Activated CD4-positive, alpha-beta T cell treated with anti-CD3 and anti-CD28 coated beads for 1 hour (primary cell): ENCODE measurements around the gene ZCCHC9.
"Not testable (repeated sequence)": the region's sequence is repeated elsewhere in the genome, so short reads cannot be mapped to it uniquely, and the experiment has no call there.

ENCODE experiments used
- DNase-seq: peaks from one replicate; pipeline ENCODE4 v3.0.0-alpha.2; 2020

ZCCHC9 gene

DNA sequence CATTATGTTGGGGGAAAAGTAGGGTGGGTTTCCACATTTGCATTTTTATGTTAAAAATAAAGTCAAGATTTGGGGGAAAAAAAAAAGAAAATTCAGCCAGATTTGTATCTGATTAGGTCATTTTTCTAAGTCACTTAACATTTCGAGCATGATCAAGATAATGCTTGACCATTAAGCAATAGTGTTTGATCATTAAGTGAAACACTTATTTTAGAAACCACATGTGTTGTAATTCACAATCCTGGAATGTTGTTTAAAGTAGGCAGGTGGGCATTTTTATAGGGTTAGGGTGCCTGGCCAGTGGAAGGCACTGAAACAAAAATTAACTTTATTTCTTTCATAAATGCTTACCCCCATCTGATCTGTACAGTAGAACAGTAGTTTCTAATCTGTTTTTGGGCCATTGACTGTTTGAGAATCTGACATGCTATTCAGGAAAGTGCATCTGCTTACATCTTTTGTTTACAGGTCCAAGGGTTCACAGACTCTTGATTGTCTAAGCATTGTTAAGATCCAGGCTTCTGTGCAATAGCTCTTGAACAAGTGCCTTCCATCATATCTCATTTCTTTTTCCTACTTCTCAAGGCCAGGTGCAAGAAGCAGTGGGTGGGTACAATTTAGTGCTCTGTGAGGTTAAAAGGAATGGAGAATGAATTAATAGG, 9.1 kb downstream of the ZCCHC9 start:
- DNase-seq, result no peak

DNA sequence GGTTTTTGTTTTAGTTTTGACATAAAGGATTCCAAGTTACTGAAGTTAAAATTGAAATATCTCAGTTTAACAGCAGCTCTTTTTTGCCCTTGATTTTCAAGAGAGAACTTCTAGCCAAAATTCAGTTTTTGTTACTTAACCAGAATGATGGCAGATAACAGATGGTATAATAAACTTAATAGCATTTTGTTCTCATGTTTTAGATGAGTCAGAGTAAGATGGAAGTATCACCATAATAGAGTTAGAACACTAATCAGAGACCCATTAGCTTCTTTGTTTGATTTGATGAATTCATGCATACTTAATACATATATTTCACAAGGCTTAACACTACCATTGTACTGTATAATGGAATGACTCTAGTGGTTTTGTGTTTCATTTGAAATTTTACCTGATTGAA, 11.9 kb downstream of the ZCCHC9 start:
- no peak for DNase-seq

DNA sequence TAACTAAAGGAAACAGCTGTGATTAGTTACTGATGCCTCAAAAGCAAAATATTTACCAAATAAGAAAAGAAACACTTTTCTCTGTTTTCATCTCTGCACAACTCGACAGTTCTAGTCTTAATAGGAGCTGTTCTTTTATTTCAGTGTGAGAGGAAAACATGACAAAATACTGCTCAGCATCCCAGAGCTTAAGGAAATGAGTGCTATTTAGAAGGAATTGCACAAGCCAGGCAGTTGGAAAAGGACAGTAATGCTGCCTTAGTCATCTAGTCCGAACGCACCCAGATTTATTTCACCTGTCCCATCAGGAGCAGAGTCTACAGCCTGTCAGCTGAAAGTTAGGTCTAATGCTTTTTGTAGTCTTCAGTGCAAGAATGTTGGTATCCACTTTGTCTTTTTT, 12.3 kb downstream of the ZCCHC9 start:
- no peak for DNase-seq

DNA sequence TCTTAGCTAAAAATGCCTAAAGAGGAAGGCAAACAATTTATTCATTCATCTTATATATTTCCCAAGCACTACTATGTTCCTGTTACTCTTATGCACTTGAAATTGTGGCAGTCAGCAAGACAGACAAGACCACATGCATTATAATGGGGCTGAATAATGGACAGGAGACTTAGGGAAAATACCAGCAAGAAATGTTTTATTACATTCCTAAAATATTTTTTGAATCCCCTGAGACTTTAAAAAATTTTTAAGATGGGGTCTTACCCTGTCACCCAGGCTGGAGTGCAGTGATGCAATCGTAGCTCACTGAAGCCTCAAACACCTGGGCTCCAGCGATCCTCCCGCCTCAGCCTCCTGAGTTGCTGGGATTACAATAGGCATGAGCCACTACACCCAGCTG, 13.2 kb downstream of the ZCCHC9 start:
- no peak for DNase-seq

DNA sequence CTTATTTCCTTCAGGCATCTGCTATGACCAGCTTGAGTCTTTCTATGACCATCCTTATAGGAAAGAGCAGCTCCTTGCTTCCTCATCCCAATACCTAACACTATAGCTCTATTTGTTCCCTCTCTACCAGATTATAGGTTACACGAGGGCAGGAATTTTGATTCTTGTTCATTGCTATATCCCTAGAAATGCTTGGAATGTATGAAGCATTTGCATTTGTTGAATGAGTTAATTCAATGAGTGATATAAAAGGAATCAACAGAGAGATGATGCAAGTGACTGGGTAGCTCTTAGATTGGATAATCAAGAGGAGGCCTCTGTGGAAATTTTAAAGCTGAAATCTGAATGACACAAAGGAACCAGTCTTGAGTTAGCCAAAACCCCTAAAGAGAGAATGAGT, 13.9 kb downstream of the ZCCHC9 start:
- DNase-seq, result no peak

DNA sequence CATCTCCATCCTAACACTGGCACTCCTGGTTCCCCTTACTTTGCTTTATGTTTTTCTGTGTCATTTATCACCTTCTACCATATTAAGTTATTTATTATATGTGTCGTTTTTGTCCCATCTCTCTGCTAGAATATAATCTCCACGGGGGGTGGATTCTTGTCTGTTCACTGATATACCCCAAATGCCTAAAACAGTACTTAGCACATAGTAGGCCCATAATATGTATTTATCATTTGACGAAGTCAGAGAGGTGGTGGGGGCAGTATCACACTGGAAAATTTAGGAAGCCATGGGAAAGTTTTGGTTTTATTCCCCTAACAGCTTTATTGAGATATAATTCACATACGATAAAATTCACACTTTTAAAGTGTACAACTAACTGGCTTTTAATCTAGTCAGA, 14.4 kb downstream of the ZCCHC9 start:
- no peak for DNase-seq

DNA sequence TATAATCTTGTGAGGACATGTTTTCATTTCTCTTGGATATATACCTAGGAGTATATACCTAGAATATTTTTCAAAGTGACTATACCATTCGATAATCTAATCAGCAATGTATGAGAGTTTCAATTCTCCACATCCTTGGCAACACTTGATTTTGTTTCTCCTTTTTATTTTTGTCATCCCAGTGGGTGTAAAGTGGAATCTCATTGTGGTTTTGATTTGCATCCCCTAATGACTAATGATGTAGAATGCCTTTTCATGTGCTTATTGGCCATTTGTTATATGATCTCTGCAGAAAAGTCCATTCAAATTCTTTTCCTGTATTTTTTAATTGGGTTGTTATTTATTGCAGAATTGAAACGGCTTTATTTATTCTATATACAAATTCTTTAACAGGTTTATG, 15.2 kb downstream of the ZCCHC9 start:
- DNase-seq, result no peak

DNA sequence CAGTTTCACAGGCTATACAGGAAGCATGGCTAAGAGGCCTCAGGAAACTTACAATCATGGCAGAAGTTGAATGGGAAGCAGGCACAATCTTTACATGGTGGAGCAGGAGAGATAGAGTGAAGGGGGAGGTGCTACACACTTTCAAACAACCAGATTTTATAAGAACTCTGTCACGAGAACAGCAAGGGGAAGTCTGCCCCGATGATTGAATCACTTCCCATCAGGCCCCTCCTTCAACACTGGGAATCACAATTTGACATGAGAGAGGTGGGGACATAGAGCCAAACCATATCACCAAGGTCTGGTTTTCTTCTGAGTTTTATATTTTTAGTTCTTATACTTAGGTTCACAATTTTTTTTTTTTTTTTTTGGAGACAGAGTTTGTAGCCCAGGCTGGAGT, 16.1 kb downstream of the ZCCHC9 start:
- no peak for DNase-seq

DNA sequence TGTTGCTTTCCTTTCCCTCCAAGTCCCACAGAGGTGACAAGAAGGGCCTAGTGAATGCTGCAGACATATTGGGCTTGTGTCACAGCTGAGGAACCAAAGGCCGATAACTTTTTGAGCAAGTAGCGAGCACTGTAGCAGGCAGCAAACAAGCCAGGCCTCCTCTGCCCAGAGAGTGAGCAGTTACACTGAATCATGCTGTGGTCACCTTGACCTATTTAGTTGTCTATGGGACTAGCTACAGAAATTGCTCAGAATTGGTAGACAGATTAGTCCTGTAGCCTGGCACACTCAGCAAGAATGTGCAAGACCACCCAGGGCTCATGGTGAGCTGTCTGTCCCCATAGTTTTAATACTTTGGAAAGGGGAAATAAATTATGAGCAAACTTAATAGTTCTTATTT, 25.2 kb downstream of the ZCCHC9 start:
- no peak for DNase-seq

DNA sequence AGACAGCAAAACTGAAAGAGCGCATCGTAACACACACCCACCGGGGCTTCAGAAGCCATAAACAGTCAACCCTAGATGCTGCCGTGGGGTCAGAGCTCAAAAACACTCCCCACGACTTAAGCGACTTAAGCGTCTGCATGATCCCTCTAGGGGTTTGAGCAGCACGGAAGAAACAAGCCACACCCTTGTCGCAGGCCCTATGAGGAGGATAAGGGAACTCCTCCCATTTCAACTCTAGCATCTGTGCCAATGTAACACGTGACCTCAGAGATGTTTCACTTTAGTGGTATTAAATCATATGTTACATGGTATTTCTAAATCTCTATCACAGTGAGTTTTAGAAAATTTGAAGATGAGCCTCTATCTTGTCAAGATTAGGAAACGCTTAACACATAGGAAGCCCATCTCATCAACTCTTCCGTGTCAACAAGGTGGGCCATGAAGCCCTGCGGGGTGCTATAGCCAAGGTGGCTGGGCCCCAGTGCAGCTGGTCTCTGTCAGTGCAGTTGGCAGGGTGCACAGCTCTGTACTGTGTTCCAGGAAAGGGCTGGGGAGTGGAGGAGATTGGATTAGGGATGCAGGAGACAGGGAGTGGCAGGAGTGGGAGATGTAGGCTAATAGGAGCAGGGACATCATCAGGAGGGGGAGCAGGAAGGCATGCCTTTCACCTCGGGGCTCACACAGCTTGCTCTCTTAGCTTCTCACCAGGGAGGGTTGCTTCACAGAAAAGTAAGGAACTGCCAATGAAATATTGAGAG, 33.1 kb downstream of the ZCCHC9 start:
- no peak for DNase-seq

DNA sequence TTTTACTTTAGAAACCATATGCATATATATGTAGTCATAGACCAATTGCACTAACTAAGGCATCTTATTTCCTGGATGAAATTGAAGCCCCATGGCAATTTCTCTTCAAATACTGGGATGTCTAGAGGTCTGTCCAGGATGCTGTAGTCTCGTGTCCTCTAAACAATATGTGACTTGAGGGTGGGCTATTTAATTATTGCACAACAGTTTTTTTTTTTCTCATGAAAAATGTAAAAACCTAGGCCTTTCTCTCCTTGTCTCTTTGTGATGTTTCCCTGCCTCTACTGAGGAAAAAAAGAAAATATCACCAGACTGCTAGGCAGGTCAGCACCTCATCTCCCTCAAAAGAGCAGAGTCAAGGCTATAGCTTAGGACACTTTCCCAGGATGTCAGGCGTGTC, 34.6 kb downstream of the ZCCHC9 start:
- DNase-seq, result no peak

DNA sequence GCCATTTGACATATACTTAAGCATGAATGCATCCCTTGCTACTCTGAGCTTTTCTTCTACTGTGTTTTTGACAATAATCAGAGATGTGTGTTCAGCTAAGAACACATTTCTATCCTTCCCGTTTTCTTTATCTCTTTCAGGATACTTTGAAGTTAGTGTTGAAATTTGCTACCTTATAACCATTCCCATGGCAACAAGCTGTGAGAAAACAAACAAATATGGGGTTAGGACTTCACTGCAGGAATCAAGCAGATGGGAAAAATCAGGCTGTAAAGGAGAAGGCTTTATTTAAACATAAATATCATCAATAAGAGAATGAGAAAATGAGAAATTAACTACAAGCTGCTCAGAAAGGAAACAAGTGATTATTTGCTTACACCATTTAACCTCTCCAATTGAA, 35.2 kb downstream of the ZCCHC9 start:
- no peak for DNase-seq

DNA sequence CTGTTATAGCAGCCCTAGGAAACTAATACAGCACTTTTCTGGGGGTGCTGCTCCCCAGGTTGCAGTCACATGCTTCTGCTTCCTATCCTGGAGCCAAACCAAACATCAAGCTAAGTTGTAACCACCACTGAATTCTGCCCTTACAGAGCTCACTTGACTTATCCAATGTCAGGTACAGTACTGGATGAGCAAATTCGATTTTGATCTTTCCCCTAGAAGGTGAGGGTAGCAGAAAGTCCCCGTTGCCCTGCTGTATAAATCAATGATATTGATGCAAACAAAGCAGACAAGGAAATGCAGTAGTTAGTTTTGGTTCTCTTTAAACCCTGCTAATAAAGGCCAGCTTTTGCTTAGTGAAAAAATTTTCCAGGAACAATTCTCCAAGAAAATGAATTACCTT, 36.4 kb downstream of the ZCCHC9 start:
- DNase-seq, result no peak

DNA sequence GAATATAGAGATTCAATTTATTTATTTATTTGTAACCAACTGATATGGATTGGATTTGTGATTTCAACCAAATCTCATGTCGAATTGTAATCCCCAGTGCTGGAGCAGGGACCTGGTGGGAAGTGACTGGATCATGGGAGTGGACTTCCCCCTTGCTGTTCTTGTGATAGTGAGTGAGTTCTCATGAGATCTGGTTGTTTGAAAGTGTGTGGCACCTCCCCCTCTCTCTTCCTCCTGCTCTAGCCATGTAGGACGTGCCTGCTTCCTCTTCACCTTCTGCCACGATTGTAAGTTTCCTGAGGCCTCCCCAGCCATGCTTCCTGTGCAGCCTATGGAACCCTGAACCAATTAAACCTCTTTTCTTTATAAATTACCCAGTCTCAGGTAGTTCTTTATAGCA, 36.8 kb downstream of the ZCCHC9 start:
- DNase-seq, result not testable (repeated sequence)

DNA sequence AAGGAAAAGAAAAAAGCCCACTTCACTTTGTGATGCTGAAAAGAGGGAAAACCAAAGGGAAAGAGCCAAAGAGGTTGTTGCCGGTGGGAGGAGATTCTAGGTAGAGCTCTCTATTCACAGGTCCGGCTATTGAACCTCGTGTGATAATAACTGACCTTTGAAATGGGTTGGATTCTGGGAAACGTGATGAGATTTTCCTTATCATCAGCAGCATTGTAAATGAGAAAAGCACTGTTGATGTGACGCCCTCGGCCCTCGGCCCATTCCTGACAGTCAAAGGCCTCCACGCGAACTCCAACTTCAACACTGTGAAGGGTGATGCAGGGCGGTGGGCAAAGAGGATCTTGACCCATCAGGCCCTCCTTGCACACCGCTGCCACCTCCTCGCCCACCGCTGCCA, 43.3 kb downstream of the ZCCHC9 start:
- DNase-seq, result no peak

DNA sequence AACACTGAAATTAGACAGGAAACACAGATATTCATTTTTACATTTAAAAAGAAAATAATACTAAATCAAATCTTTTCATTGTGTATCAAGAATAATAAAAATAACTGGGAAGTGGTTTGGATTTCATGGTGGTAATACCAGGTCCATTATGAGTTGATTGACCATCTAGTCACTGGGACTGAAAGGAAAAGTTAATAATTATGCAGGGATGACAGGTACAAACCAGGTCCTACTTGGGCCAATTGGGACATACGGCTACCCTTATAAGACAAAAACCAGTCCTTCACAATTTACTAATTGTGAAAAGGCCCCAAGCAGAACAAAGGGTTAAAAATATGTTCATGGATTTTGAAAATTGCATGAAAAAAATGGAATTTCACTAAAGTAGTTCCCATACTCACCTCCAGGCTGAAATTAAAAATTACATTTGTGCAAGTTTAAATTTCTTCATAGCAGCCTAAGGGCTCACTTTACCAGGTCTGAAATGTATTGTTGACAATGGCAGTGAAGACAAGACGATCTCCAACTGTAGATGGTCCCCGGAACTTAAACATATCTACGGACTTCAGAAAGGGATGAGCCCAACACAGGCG, 44.1 kb downstream of the ZCCHC9 start:
- DNase-seq, result no peak

DNA sequence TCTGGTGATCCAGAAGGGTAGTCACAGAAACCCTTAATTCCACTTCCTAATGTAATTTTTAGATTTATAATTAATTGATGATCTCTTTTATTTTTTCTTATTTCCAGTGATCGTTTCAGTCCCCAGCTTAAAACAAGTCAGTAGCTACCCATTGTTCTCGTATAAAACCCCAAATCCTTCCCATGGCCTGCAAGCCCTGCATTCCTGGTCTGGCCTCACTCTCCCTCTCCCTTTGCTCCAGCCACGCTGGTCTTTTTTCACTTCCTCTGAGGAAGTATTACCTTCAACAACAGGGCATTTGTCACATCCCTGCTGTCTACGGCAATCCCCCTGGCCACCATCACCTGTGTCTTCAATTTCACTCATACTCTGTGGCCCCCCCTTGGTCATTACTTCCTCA, 47.8 kb downstream of the ZCCHC9 start:
- DNase-seq, result no peak

DNA sequence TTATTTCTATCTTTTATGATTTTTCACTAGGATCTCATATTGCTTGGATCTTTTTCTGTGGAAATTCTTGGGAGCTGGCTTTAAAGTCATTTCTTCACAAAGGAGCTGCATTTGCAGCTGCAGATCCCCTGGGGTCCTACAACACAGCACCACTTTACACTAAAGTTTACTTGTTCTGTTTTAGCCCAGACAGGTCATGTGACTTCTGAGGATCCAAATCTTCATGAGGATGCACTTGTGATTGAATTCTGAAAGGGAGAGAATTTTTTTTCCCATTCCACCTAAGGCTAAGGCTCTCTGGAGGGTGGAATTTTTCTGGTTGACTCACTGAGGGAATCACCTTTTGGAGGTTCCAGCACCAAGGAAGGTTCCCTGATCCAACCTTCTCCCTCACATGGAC, 49.1 kb downstream of the ZCCHC9 start:
- DNase-seq, result no peak

DNA sequence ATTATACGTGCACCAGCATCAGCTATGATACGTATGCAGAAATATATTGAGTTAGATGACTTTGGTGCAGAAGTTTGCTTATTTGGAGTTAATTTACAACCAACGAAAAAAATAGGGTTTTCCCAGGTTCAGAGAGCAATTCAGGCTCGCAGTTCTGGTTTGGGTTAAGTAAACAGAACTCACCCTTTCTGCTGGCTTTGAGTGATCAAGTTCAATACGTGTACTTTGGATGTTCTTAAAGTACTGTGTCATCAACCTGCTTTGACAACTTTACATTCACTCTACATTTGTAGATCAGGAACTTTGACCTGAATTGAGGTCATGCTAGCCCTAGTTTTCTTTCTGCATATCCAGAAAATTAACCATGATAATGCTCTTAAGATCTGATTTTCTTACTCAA, 51.8 kb downstream of the ZCCHC9 start:
- no peak for DNase-seq

DNA sequence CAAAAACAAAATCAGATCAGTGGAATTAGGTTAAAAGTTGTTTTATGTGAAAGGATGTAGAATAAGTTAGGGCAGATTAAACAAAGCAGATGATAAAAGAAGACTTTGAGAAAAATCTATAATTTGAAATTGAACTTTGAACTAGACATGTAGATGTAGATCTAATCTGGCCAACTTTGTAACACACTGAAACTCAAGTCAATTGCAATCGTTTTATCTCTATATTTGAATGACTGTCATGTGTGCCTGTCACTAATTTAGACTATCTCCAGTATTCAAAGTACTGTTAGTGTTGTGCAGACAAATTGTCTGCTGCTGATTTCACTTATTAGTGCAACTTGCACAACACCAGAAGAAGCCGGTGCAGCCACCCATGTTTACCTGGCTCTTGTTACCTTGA, 52.7 kb downstream of the ZCCHC9 start:
- DNase-seq, result no peak

DNA sequence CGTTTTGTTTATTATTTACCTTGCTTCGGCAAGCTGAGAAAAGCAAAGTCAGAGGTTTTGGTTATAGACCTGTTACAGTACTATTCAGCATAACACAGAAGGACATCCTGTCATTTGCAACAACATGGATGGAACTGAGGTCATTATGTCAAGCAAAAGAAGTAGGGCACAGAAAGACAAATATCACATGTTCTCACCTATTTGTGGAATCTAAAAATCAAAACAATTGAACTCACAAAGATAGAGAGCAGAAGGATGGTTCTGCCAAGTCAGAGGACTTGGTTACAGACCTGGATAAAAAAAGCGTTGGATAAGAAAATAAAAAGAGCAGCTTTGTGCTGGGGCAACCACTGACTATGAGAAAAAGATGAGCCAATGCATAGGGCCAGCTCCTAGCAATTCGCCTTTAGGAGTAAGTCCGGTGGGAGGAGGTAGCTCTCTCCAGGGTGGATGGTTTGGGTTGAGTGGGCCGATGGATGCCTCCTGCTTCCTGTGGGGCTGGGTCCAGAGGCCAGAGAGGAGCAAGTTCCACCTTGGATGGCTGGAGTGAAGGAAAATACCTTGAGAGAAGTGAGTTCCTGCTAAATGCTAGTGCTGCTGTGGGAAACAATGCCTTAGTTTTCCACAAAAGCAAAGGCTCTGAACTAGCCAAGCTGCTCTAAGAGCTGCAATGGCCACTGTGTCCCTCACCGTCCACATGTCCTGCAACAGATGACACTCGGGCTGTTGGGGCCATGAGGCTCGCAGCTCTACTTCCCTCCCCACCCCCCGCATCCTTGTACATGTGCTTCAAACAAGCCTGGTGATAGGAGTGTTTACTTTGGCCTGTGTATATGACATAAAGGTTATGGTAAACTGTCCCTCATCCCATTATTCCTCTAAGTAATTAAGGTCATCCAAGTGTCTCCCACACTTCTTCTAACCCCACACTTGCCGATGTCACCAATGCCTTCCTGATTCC, 54.2 kb downstream of the ZCCHC9 start:
- no peak for DNase-seq

DNA sequence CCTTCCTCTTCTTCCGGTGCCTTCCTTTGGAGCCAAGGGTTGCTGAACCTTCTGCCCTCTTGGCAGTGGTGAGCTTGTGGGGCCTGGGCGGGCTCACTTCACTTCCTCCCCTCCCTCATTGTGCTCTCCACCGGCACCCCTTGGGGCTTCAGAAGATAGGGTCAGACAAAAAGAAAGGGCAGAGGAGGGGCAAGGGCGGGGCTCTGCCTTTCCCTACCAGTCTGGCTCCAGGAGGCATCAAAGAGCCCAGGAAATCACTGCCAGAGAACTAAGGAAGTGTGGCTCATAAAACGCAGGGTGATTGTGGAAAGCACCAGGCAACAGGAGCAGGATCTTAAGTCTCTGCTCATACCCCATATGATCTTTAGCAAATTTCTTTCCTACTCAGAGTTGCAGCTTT, 57.7 kb downstream of the ZCCHC9 start:
- no peak for DNase-seq

DNA sequence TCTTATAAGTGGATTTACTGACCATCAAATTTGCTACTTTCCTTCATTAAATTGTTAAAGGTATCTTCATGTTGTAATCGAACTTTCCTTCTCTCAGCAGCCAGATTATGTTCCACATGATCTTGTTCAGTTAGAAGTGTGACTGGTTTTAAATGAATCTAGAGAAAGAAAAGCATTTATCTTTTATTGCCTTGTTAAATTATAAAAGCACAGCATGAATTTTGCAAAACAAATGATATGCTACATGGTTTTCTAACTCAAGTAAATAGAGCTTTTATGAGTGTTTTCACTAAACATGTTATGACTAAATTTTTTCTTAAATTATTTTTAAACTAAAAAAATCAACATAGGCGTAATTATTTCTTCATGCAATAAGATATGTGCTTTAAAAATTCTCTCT, 58.5 kb downstream of the ZCCHC9 start:
- DNase-seq, result no peak
